GM21447 (cell line): ENCODE results near the gene MRPS30.
"Not testable (repeated sequence)": the region's sequence is repeated elsewhere in the genome, so short reads cannot be mapped to it uniquely, and the experiment has no call there.

Experiments
- ATAC-seq: cut with Tn5 transposase; IDR thresholded peaks from one replicate; pipeline ENCODE4 v1.9.1; 2021; ENCODE audit not compliant: unreplicated experiment

MRPS30 gene

DNA sequence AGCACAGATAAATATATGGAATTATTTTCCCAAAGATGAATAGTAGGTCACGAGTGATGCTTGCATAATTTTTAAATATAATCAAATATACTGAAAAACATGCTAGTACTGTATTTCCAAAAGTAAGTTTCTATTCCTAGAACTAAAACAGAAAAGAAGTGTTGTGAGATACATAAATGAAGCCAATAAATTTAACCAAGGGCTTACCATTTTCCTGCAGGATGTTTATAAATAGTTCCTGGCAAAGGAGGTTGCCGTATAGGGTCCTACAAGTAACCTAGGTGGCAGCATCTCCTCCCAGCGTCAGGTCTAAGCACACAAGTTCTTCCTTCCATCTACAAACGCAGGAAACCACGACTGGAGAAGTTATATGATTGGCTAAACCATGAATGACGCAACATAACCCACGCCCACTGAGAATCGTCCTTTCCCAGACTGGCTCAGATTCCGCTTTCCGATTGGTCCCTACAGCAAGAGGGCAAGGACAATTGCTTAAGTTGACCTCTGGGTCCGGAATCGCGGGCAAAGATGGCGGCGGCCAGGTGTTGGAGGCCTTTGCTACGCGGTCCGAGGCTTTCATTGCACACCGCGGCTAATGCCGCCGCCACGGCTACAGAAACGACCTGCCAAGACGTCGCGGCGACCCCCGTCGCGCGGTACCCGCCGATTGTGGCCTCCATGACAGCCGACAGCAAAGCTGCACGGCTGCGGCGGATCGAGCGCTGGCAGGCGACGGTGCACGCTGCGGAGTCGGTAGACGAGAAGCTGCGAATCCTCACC is at the start of gene MRPS30:
MRPS30 (plus strand) TSS at position 513 of the 780 bp plus-strand sequence; CDS start at position 529, 16 bp downstream.
- ATAC-seq, result peak; percentile 98

DNA sequence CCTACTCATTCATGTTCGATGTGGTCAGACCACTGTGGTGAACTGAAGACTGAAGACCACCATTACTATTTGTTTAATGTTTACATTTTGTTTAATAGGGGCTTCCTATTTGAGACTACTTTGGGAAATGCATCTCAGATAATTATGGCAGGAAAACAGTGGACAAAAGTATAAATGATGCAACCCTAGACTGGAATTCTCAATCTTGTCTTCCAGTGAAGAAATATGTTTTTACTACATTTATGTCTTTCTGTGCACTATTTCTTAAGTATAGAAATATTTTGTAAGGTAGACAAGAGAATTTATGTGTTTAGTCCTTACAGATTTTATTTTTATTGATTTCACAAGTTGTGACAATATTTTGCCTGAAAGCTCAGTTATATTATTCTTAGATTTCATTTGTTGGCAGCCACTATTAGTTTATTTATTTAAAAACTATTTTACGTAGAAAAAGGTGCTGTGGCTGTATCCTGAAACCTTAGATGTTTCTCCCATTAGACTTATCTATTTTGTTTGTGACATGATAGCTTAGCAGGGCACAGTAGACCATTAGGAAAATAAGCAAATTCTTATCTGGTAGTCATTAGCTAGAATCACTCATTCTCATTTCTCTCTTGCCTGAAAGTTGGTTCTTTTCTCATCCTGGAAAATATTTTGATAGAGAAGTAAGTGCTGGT is 39.4 kb upstream of the MRPS30 start:
- no peak for ATAC-seq

DNA sequence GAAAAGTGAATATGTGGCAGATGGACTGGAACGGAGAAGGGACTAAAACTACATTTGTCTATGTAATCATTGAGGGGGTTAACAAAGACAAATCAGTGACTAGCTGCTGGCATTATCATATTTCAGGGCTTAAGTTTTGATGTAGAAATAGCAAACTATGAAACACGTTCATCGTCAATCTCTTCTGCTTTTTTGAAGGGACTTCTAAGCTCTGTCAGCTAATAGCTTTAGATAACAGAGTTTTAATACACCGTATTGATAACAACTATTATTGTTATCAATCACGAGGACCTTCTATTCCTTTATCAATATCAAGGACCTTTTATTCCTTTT is 38.9 kb upstream of the MRPS30 start:
- ATAC-seq, result no peak

DNA sequence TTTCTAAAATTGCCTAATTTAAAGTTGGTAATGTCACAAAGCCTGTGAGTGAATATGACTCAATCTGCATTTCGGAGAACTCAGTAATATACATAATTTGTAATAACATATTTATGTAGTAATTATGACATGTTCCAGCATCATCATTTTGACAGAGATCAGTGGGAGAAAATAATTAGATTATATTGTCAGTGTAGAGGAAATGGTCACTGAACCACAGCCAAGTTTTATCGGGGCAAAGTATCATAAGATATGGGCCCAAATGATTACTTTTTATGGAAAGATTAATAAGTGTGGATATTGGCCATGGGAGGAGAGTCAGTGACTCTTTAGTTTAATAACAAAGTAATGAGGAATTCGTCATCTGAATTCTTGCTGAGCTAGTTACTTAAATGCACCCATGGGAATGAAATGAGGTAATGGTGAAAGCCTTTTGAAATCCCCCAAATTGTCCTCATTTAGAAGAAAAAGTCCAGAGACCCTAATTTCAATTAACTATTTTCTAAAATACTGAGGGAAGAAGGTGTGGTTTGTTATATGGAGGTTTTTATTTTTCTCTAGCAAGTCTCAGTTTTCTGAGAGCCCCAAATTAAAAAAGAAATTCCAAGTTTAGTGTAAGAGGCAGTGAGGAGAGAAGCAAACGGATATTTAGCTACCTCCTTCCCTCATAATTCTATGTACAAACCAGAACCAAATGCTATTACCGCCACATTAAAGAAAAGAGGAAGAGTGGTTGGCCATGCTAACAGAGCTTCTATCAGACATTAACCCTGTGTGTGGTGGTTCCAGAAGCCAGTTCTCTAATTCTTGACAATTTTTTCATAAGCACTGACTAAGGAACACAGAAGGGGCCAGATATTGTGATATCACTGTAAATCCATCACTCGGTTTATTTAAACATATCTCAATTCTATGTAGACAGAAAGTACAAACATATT is 37.7 kb upstream of the MRPS30 start:
- ATAC-seq, result no peak

DNA sequence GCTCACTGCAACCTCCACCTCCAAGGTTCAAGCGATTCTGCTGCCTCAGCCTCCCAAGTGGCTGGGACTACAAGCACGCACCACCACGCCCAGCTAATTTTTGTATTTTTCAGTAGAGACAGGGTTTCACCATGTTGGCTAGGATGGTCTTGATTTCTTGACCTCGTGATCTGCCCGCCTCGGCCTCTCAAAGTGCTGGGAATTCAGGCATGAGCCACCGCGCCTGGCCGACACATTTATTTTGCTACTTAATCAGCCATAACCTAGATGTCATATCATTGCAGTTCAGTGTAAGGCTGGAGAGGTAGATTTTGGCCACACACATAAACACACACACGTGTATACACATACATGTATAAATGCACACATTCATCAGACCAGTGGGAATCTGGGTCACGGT is 36.4 kb upstream of the MRPS30 start:
- ATAC-seq, result not testable (repeated sequence)

DNA sequence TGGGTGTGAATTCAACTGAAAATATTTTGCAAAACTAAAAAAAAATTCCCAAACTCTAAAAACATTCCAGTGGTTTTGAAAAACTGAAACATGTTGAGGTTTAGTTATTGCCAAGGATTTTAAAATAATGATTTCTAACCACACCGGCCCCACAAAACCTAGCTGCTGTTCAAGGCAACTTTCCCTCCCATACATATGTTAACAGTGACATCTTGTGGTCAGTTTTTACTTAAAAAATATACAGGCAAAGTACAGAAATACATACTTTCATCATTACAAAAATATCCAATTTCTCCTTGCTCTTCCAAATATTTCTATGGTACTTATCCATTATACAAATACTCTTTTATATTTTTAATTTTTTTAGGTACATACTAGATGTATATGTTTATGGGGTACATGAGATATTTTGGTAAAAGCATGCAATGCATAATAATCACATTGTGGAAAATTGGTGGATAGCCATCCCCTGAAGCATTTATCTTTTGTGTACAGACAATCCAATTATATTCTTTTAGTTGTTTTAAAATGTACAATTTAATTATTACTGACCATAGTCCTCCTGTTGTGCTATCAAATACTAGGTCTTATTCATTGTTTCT is 34.4 kb upstream of the MRPS30 start:
- ATAC-seq, result peak; percentile 81

DNA sequence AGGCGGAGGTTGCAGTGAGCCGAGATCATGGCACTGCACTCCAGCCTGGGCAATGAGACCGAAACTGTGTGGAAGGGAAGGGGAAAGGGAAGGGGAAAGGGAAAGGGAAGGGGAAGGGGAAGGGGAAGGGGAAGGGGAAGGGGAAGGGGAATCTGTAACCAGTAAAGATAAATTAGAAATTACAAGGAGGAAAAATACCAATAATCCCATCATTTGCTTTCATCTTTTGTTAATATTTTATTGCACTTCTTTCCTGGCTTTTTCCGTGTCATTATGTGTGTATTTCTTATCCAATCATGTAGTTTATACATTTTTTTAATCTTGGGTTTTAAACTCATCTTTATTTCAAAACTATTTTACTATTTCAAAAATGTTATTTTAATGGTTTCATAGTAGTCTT is 29.6 kb upstream of the MRPS30 start:
- no peak for ATAC-seq

DNA sequence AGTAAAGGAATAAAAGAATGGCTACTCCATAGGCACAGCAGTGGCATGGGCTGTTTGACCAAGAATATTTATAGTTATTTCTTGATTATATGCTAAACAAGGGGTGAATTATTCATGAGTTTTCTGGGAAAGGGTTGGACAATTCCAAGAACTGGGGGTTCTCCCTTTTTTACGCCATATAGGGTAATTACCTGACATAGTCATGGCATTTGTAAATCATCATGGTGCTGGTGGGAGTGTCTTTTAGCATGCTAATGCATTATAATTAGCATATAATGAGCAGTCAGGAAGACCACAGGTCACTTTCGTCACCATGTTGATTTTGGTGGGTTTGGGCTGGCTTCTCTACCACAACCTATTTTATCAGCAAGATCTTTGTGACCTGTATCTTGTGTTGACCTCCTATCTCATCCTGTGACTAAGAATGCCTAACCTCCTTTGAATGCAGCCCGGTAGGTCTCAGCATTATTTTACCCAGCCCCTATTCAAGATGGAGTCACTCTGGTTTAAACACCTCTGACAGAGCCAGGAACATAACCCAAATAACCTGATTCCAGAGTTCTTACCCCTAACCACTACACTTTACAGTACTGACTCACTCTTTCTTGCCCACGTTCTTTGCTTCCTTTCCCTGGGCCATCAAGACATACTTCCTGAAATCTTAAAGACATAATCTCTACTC is 25.0 kb upstream of the MRPS30 start:
- no peak for ATAC-seq

DNA sequence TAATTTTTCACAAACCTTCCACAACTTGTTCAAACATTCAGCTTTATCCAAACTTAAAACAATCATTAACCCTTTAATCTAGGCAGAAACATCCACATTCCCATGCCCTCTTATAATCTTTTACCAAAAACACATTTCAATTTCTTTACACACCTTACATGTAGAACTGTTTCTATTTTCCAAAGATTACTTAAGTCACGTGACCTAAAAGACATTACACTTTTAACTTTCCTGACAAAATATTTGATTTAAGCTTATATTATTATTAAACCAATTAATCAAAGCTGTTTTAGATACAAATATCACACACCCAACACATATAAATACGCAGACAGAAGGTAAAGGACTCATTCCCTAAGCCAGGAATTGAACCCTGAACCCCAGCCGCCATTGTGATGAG is 21.0 kb upstream of the MRPS30 start:
- ATAC-seq, result no peak

DNA sequence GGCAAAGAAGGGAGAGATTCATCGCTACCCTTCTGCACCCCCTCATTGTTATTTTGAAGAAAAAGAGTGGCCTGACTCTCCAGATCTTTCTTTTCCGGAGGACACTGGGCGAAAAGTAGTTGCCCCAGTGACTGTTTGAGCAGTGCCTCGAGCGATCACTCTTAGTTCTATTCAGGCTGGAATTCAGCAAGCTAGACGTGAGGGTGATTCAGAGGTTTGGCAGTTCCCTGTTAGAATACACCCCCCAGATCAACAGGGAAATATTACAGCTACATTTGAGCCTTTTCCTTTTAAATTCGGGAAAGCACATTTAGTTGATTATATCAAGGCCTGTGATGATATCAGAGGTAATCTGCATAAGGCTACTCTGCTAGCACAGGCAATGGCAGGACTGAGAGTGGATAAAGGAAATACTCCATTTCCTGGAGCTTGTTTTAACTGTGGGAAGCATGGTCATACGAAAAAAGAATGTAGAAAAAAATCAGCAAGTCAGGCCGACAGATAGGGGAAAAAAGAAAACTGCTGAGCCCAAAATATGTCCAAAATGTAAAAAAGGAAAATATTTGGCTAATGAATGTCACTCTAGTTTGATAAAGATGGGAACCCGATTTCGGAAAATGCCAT is 19.3 kb upstream of the MRPS30 start:
- ATAC-seq, result not testable (repeated sequence)

DNA sequence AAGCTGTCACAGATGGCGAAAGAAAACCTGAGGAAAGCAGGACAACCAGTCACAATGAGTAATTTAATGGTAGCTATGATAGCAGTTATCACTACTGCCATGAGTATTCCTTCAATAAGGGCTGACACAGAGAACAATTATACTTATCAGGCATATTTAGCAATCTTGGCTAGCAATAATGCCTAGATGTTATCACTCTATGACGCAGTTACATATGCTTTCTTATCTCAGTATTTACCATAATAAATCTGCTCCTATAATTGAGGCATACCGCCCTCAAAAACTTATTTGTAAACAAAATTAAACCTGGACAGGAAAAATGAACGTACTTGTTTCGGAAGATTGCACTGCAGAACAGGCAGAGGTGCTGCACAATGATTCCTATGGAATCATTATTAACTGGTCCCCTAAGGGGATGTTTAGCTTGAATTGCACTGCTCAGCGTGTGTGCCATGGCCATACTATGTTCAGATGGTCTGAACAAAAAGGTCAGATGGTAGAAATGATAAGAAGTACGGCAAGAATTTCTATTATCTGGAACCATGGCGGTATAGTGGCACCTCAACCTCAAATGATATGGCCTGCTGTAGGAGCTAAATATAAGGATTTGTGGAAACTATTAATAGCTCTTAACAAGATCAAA is 16.6 kb upstream of the MRPS30 start:
- ATAC-seq, result not testable (repeated sequence)

DNA sequence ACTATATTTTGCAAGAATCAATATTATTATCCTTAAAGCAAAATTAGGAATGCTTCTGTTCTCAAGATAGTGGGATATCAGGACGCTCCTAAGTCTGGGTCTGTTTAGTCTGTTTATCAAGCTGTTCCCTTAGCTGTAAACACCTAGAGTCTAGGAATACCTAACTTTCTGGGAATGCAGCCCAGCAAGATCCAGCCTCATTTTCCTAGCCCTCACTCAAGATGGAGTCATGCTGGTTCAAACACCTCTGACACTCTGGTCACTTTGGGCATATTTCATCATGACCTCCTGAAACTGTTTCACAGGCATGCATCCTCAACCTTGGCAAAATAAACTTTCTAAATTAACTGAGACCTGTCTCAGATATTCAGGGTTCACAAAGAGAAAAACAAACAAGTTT is 14.4 kb upstream of the MRPS30 start:
- no peak for ATAC-seq

DNA sequence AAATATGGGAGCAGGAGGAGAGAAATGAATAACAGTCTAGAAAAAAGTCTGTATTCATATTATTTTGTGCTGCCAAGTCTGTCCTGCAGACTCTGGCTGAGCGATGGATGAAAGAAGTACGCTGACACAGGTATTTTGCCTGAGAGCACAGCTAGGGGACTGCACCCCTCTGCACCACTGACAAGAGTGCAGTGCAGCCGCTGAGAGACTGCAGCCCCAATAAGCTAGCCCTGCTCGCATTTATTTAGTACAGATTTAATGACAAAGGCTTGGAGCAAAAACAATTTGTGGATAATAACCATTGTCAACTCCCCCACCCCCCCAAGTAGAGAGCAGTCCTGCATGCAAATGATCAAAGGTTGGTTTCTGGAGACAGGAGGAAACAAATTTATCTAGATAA is 13.3 kb upstream of the MRPS30 start:
- no peak for ATAC-seq

DNA sequence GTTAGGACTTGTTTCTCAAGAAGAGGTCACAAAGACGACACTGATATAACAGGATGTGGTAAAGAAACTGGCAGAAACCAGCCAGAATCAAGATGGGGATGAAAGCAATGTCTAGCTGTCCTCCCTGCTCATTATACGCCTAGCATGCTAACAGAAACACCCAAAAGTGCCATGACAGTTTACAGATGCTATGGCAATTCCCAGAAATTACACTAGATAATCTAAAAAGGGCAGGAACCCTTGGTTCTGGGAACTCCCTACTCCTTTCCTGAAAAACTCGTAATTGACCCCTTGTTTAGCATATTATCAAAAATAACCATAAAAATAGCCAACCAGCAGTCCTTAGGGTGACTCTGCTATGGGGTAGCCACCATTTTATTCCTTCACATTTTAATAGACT is 10.9 kb upstream of the MRPS30 start:
- no peak for ATAC-seq

DNA sequence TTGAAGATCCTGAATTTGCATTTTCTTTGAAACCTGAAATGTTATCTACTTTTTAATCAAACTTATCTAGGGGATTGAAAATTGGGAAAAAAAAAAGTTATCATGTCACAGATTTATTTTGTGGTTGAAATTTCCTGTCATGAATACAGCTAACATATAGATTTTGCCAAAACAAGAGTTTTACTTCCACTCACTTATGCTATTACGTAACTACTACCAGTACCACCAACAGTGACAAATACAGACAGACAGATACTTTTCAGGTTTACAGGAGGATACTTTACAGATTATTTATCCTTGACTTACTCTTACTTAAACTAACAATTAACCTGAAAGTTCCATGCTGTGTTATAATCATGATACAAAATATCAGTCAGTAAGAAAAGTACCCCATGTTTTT is 6.8 kb upstream of the MRPS30 start:
- ATAC-seq, result no peak

DNA sequence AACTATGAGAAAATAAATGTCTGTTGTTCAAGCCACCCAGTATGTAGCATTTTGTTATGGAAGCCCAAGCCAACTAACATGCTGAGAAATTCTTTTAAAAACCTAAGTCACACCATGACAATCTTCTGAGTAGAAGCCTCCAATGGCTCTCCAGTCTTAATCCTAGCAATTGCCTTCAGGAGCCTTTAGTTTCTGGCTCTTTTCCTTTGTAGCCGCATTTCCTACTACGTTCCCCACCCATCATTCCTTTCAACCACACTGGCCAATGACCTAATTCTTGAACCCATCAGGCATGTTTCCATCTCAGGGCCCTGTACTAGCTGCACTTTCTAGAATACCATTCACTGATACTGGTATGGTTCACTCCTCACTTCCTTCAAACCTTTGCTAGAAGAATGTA is 2.1 kb upstream of the MRPS30 start:
- ATAC-seq, result no peak

DNA sequence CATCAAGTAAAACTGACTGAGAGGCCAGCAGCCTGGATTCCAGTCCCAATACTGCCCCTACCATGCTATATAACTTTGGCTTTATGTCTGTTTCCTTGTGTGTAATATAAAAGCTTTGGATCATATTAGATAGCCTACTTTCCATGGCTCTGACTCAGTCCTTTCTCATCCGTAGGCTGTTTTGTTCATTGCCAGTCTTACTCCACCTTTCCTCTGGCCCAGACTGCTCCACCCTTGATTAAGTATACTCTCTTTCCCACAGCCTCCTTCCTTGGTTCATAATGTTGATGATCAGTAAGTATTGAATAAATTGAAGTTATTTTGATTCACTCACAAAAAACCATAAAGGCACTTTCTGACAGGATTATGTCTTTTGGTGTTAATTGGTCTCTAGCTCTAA is 1.5 kb upstream of the MRPS30 start:
- ATAC-seq, result no peak

DNA sequence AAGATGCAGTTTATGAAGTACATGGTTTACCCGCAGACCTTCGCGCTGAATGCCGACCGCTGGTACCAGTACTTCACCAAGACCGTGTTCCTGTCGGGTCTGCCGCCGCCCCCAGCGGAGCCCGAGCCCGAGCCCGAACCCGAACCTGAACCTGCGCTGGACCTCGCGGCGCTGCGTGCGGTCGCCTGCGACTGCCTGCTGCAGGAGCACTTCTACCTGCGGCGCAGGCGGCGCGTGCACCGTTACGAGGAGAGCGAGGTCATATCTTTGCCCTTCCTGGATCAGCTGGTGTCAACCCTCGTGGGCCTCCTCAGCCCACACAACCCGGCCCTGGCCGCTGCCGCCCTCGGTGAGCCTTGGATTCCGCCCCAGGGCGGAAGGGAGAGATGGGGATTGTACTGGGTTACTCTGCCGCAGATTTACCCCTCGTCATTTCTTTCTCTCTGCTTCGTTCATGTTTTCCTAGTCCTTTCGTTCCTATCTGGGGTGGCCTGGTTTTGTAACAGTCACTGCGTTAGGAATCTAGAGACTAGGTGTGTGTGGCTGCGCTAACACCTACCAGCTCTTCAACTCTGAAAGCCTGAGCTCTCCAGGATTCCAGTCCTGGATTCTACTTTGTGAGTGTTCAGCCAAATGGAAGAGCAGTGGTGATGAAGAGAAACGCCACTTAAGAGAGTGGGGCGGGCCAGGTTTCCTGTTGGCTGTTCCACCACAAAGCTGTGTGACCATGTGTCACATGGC is 638 bp downstream of the MRPS30 start:
- peak; percentile 39 for ATAC-seq

DNA sequence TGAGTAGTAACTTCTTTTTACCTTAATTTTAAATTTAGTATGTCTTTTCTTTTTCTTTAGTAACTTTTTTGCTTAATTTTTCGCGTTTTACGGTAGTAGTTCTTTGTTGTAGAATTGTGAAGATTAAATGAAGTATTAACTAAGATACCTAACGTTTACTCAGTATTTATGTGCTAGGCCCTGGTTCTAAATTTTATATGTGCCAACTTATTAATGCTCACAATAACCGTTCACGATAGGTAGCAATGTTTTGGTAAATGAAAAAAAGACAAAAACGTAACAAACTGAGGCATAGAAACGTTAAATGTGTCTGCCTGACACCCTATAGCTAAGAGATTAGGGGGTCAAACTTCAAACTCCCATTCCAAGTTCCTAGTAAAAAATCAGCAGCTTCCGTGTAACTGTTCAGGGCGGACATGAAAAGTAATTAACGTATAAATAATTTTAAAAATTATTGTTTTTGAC is 1.2 kb downstream of the MRPS30 start:
- no peak for ATAC-seq
